ENCODE results near the gene PPP1CB. TPM values are rescaled to one million over a fixed set of nuclear protein-coding genes. Genes with fewer than 3 reads are reported as not detected.

PPP1CB gene
- total and polyA plus RNA-seq, 4 donors = 85.7 to 309 (median 181) TPM

DNA sequence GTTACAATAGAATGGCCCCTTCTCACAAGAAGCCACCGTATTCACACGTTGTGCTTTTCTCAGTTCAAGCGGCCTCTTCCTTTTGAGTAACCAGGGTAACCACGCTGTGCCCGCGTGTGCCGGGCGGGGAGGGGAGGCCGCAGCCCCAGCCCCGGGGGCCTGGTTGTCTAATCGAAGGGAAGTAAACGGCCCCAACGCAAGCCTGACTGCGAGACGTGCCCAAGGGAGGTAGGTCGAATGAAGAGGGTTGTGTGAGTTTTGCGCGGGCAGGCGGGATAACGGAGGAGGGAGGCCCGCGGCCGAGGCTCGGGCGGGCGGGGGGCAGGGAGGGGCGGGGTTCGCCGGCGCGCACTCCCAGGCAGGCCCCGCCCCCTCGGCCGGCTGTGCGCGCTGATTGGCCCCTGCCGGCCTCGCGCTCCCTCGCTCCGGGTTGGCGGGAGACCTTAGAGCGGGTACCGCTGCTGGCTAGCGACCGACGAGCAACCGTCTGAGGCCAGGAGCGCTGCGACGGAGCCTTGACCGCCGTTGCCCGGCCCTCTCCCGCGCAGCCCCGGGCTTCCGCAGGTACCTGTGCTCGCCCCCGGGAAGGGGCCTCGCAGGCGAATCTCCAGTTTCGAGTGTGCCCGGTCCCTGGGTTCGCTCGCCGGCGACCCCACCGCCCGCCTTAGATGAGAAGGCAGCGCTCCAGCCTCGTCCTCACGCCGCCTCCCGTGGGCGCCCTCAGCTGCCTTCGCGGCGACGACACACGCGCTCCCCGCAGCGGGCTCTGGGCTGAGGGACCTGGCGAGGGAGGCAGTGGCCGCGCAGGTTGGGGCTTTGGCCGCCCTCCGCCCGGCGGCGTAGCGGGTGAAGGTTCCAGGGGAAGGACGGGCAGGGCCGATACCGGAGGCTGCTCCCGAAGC, 59.0 kb downstream of the PPP1CB start, which contains the start of gene SPDYA:
Gene SPDYA, plus strand, starts transcription at position 451 of the 902 bp plus-strand sequence. CDS start 5,181 bp downstream, outside the sequence.
- 3 to 5% methylated on average over 76 to 95 of the region's 97 CpGs for WGBS, 2 donors
- peaks cover 0 to 5% (median 4%) of the 10 kb centered on the region in 5 donors for H3K4me1 ChIP-seq (ENCODE audit: control insufficient read depth in 5 of 5, insufficient read depth in 5 of 5, low read length in 5 of 5)
- TF ChIP-seq, protein P1, sequence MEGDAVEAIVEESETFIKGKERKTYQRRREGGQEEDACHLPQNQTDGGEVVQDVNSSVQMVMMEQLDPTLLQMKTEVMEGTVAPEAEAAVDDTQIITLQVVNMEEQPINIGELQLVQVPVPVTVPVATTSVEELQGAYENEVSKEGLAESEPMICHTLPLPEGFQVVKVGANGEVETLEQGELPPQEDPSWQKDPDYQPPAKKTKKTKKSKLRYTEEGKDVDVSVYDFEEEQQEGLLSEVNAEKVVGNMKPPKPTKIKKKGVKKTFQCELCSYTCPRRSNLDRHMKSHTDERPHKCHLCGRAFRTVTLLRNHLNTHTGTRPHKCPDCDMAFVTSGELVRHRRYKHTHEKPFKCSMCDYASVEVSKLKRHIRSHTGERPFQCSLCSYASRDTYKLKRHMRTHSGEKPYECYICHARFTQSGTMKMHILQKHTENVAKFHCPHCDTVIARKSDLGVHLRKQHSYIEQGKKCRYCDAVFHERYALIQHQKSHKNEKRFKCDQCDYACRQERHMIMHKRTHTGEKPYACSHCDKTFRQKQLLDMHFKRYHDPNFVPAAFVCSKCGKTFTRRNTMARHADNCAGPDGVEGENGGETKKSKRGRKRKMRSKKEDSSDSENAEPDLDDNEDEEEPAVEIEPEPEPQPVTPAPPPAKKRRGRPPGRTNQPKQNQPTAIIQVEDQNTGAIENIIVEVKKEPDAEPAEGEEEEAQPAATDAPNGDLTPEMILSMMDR (IDR thresholded peaks at IDR 0.05; ENCODE audit: control extremely low read depth, extremely low read depth) = no peak
- ATAC-seq (ENCODE audit: insufficient read depth, low FRiP score) (peak; percentile 92), DNase-seq (peak; percentile 63 to 72 (median 71))
- peak within 1 kb of the TSS; percentile 32 for H3K4me3 ChIP-seq
- no peaks in the 10 kb centered on the region for H3K9me3 ChIP-seq (ENCODE audit: control insufficient read depth in 4 of 4, insufficient read depth in 3 of 4, low read length in 3 of 4)
- H3K9ac ChIP-seq (ENCODE audit: insufficient read depth in 1 of 2, low read length in 2 of 2) = no peak within 1 kb of the TSS
- peaks cover 0 to 5% (median 0%) of the 10 kb centered on the region in 3 donors for H3K27me3 ChIP-seq (ENCODE audit: control insufficient read depth in 3 of 3, insufficient read depth in 3 of 3, low read length in 2 of 3)
- peaks cover 0 to 7% (median 4%) of the 10 kb centered on the region in 4 donors for H3K36me3 ChIP-seq (ENCODE audit: control insufficient read depth in 4 of 4, insufficient read depth in 4 of 4, low read length in 4 of 4)
- H3K27ac ChIP-seq (ENCODE audit: low read depth in 1 of 2, low read length in 1 of 2) = no peak within 1 kb of the TSS

GRCh38 chr2:28818053-28818452, 66.4 kb downstream of the PPP1CB start:
- ATAC-seq (ENCODE audit: insufficient read depth, low FRiP score) = no peak

GRCh38 chr2:28821295-28821958, 69.8 kb downstream of the PPP1CB start:
- WGBS, 2 donors = 3 to 6% methylated on average over 8 of the region's 8 CpGs
- Histone ChIP-seq H3K9ac (ENCODE audit: insufficient read depth in 1 of 2, low read length in 2 of 2) (no peak overlapping the region), H3K4me3 (no peak overlapping the region), H3K36me3 (ENCODE audit: control insufficient read depth in 4 of 4, insufficient read depth in 4 of 4, low read length in 4 of 4) (no peaks in the 10 kb centered on the region), H3K9me3 (ENCODE audit: control insufficient read depth in 4 of 4, insufficient read depth in 3 of 4, low read length in 3 of 4) (no peaks in the 10 kb centered on the region), H3K27ac (ENCODE audit: low read depth in 1 of 2, low read length in 1 of 2) (no peak overlapping the region), H3K27me3 (ENCODE audit: control insufficient read depth in 3 of 3, insufficient read depth in 3 of 3, low read length in 2 of 3) (no peaks in the 10 kb centered on the region), H3K4me1 (ENCODE audit: control insufficient read depth in 5 of 5, insufficient read depth in 5 of 5, low read length in 5 of 5) (no peaks in the 10 kb centered on the region)
- TF ChIP-seq, protein P1 (IDR thresholded peaks at IDR 0.05; ENCODE audit: control extremely low read depth, extremely low read depth) = peak; percentile 67
- DNase-seq (peak; percentile 20 to 73 (median 44)), ATAC-seq (ENCODE audit: insufficient read depth, low FRiP score) (peak; percentile 66)

More at GRCh38 chr2:28818053-28818452, 66.4 kb downstream of the PPP1CB start:
- Histone ChIP-seq H3K4me3 (no peak overlapping the region), H3K27ac (ENCODE audit: low read depth in 1 of 2, low read length in 1 of 2) (no peak overlapping the region), H3K9me3 (ENCODE audit: control insufficient read depth in 4 of 4, insufficient read depth in 3 of 4, low read length in 3 of 4) (no peaks in the 10 kb centered on the region), H3K9ac (ENCODE audit: insufficient read depth in 1 of 2, low read length in 2 of 2) (no peak overlapping the region), H3K27me3 (ENCODE audit: control insufficient read depth in 3 of 3, insufficient read depth in 3 of 3, low read length in 2 of 3) (no peaks in the 10 kb centered on the region), H3K4me1 (ENCODE audit: control insufficient read depth in 5 of 5, insufficient read depth in 5 of 5, low read length in 5 of 5) (no peaks in the 10 kb centered on the region), H3K36me3 (ENCODE audit: control insufficient read depth in 4 of 4, insufficient read depth in 4 of 4, low read length in 4 of 4) (no peaks in the 10 kb centered on the region)
- WGBS, 2 donors = 88 to 93% methylated on average over 3 of the region's 3 CpGs
- TF ChIP-seq, protein P1 (IDR thresholded peaks at IDR 0.05; ENCODE audit: control extremely low read depth, extremely low read depth) = no peak
- no peak for DNase-seq

Measured in lung (tissue), 12 donors.